ENCODE measurements around the gene AMBRA1.

AMBRA1 gene

GRCh38 chr11:46577058-46577457 is 16.8 kb downstream of the AMBRA1 start:
- DNase-seq (ENCODE audit: low read depth, low spot score): no peak

- DNase-seq (ENCODE audit: low read depth, low spot score): no peak
Measured at GRCh38 chr11:46574656-46575055, 19.2 kb downstream of the AMBRA1 start.

- DNase-seq (ENCODE audit: low read depth, low spot score): no peak
Measured at GRCh38 chr11:46570790-46571398, 22.9 kb downstream of the AMBRA1 start.

GRCh38 chr11:46565232-46565840 is 28.5 kb downstream of the AMBRA1 start:
- no peak for DNase-seq (ENCODE audit: low read depth, low spot score)

- peak; percentile 51 for DNase-seq (ENCODE audit: low read depth, low spot score)
Measured at GRCh38 chr11:46564459-46564858, 29.4 kb downstream of the AMBRA1 start.

- DNase-seq (ENCODE audit: low read depth, low spot score): no peak
Measured at GRCh38 chr11:46562527-46562926, 31.3 kb downstream of the AMBRA1 start.

GRCh38 chr11:46560300-46560991 is 33.4 kb downstream of the AMBRA1 start:
- peak; percentile 39 for DNase-seq (ENCODE audit: low read depth, low spot score)

GRCh38 chr11:46559815-46560214 is 34.0 kb downstream of the AMBRA1 start:
- DNase-seq (ENCODE audit: low read depth, low spot score): no peak

GRCh38 chr11:46557684-46558151 is 36.1 kb downstream of the AMBRA1 start:
- DNase-seq (ENCODE audit: low read depth, low spot score): peak; percentile 34

- no peak for DNase-seq (ENCODE audit: low read depth, low spot score)
Measured at GRCh38 chr11:46555267-46556054, 38.4 kb downstream of the AMBRA1 start.

- DNase-seq (ENCODE audit: low read depth, low spot score): peak; percentile 74
Measured at GRCh38 chr11:46554213-46555147, 39.3 kb downstream of the AMBRA1 start.

- DNase-seq (ENCODE audit: low read depth, low spot score): no peak
Measured at GRCh38 chr11:46553814-46554212, 40.0 kb downstream of the AMBRA1 start.

GRCh38 chr11:46551261-46551660 is 42.6 kb downstream of the AMBRA1 start:
- no peak for DNase-seq (ENCODE audit: low read depth, low spot score)

GRCh38 chr11:46547579-46547978 is 46.2 kb downstream of the AMBRA1 start:
- no peak for DNase-seq (ENCODE audit: low read depth, low spot score)

GRCh38 chr11:46543564-46543963 is 50.3 kb downstream of the AMBRA1 start:
- DNase-seq (ENCODE audit: low read depth, low spot score): no peak

GRCh38 chr11:46541593-46542371 is 52.0 kb downstream of the AMBRA1 start:
- no peak for DNase-seq (ENCODE audit: low read depth, low spot score)

- no peak for DNase-seq (ENCODE audit: low read depth, low spot score)
Measured at GRCh38 chr11:46540807-46541206, 53.0 kb downstream of the AMBRA1 start.

- DNase-seq (ENCODE audit: low read depth, low spot score): peak; percentile 87
Measured at GRCh38 chr11:46537537-46538295, 56.1 kb downstream of the AMBRA1 start.

- DNase-seq (ENCODE audit: low read depth, low spot score): peak; percentile 49
Measured at GRCh38 chr11:46537121-46537520, 56.7 kb downstream of the AMBRA1 start.
